Measurements from ENCODE around the gene CCR5.

CCR5 gene

GRCh38 chr3:46359733-46360493, 10.8 kb upstream of the CCR5 start:
- no peak for DNase-seq (ENCODE audit: low spot score)

DNA sequence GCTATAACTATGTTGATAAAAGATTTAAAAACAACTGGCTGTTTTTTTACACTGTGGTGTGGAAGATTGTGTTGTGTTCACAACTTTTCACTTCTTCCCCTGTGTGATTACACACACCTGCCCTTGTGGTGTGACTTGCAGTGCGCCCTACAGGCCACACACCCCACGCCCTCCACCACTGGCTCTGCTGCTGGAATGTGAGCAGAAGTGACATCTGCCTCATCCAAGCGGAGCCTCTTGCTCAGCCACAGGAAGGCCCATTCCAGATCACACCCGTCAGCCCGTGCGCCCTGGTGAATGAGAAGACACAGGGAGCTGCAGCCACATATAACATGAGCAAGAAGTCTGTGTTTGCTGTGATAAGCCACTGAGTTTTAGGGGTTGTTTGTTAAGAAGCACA, 9.8 kb upstream of the CCR5 start:
- DNase-seq (ENCODE audit: low spot score): no peak

- DNase-seq (ENCODE audit: low spot score): no peak
Measured at GRCh38 chr3:46361408-46362283, 9.1 kb upstream of the CCR5 start.

DNA sequence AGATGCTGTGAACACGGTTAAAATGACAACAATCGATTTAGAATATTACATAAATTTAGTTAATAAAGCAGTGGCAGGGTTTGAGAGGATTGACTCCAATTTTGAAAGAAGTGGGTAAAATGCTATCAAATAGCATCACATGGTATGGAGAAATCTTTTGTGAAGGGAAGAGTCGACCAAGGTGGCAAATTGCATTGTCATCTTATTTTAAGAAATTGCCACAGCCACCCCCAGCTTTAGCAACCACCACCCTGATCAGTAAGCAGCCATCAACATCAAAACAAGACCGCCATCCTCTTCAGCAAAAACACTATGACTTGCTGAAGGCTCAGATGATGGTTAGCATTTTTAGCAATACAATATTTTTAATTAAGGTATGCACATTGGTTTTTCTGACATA, 5.7 kb upstream of the CCR5 start:
- no peak for DNase-seq (ENCODE audit: low spot score)

GRCh38 chr3:46365737-46366524, 4.8 kb upstream of the CCR5 start:
- DNase-seq (ENCODE audit: low spot score): no peak

GRCh38 chr3:46367811-46368210, 2.9 kb upstream of the CCR5 start:
- DNase-seq (ENCODE audit: low spot score): no peak

DNA sequence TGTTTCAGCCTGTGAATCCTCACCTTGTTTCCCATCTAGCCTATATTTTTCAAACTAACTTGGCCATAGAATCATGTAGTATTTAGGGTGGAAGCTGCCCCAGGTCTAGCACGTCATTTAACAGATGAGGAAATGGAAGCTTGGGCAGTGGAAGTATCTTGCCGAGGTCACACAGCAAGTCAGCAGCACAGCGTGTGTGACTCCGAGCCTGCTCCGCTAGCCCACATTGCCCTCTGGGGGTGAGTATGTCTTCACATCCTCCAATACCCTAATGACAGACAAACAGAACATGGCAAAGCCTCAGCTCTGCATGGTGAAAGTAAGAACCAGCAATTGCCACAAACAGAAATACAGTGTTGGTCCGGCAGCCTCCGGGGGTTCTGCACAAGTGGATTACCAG, 2.2 kb upstream of the CCR5 start:
- peak; percentile 20 for DNase-seq (ENCODE audit: low spot score)

DNA sequence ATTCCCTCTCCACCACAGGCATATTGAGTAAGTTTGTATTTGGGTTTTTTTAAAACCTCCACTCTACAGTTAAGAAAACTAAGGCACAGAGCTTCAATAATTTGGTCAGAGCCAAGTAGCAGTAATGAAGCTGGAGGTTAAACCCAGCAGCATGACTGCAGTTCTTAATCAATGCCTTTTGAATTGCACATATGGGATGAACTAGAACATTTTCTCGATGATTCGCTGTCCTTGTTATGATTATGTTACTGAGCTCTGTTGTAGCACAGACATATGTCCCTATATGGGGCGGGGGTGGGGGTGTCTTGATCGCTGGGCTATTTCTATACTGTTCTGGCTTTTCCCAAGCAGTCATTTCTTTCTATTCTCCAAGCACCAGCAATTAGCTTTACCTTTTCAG, 1.6 kb upstream of the CCR5 start:
- DNase-seq (ENCODE audit: low spot score): no peak

DNA sequence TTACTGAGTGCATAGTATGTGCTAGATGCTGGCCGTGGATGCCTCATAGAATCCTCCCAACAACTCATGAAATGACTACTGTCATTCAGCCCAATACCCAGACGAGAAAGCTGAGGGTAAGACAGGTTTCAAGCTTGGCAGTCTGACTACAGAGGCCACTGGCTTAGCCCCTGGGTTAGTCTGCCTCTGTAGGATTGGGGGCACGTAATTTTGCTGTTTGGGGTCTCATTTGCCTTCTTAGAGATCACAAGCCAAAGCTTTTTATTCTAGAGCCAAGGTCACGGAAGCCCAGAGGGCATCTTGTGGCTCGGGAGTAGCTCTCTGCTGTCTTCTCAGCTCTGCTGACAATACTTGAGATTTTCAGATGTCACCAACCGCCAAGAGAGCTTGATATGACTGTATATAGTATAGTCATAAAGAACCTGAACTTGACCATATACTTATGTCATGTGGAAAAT, 1.0 kb upstream of the CCR5 start:
- DNase-seq (ENCODE audit: low spot score): no peak

DNA sequence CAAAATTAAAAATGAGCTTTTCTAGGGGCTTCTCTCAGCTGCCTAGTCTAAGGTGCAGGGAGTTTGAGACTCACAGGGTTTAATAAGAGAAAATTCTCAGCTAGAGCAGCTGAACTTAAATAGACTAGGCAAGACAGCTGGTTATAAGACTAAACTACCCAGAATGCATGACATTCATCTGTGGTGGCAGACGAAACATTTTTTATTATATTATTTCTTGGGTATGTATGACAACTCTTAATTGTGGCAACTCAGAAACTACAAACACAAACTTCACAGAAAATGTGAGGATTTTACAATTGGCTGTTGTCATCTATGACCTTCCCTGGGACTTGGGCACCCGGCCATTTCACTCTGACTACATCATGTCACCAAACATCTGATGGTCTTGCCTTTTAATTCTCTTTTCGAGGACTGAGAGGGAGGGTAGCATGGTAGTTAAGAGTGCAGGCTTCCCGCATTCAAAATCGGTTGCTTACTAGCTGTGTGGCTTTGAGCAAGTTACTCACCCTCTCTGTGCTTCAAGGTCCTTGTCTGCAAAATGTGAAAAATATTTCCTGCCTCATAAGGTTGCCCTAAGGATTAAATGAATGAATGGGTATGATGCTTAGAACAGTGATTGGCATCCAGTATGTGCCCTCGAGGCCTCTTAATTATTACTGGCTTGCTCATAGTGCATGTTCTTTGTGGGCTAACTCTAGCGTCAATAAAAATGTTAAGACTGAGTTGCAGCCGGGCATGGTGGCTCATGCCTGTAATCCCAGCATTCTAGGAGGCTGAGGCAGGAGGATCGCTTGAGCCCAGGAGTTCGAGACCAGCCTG, 984 bp downstream of the CCR5 start:
- DNase-seq (ENCODE audit: low spot score): no peak

GRCh38 chr3:46372492-46373359, 2.0 kb downstream of the CCR5 start:
- no peak for DNase-seq (ENCODE audit: low spot score)

DNA sequence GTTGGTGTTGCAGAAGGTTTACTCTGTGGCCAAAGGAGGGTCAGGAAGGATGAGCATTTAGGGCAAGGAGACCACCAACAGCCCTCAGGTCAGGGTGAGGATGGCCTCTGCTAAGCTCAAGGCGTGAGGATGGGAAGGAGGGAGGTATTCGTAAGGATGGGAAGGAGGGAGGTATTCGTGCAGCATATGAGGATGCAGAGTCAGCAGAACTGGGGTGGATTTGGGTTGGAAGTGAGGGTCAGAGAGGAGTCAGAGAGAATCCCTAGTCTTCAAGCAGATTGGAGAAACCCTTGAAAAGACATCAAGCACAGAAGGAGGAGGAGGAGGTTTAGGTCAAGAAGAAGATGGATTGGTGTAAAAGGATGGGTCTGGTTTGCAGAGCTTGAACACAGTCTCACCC, 4.0 kb downstream of the CCR5 start:
- DNase-seq (ENCODE audit: low spot score): no peak

GRCh38 chr3:46375218-46375617, 4.5 kb downstream of the CCR5 start:
- no peak for DNase-seq (ENCODE audit: low spot score)

- DNase-seq (ENCODE audit: low spot score): no peak
Measured at GRCh38 chr3:46375814-46376213, 5.1 kb downstream of the CCR5 start.

DNA sequence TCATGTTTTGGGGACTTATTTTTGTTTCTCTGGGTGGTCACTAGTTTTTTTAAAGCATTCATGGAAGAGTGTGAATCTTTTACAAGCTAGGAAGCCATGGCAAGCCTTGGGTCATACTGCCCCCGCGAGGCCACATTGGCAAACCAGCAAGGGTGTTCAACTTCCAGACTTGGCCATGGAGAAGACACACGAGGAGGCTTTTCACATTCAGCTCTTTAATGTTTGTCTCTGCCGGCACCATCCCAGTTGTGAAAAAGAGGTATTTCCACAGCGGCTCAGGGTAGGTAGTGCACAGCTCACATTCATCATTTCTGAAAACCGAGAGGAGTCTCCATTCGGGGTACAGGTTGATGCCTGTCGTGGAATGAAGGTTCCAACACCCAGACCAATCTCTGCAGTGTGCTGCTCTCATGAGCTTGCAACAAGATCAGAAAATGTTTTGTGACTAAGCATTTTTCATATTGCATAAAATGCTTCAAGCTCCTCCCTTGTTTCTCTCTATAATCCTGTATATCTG, 7.7 kb downstream of the CCR5 start:
- DNase-seq (ENCODE audit: low spot score): peak; percentile 57

GRCh38 chr3:46380471-46381221, 9.9 kb downstream of the CCR5 start:
- DNase-seq (ENCODE audit: low spot score): no peak

DNA sequence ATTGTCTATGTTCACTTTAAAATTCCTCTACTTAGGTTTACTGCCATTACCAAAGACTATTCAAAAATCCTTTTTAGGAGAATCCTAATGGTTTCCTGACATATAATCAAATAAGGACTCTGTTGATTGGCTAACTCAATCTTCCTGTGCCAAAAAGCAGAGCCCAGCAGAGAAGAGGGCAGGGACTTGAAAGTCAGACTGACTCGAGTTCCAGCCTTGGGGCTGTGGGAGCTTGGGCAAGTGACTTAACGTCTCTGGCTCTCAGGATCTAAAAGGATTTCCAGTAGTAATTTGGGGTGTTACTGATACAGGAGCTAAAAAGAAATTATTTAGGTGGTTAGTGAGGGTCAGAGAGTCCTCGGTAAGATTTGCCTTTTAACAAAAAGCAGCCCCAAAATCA, 10.9 kb downstream of the CCR5 start:
- no peak for DNase-seq (ENCODE audit: low spot score)

GRCh38 chr3:46383211-46383950, 12.6 kb downstream of the CCR5 start:
- peak; percentile 47 for DNase-seq (ENCODE audit: low spot score)

DNA sequence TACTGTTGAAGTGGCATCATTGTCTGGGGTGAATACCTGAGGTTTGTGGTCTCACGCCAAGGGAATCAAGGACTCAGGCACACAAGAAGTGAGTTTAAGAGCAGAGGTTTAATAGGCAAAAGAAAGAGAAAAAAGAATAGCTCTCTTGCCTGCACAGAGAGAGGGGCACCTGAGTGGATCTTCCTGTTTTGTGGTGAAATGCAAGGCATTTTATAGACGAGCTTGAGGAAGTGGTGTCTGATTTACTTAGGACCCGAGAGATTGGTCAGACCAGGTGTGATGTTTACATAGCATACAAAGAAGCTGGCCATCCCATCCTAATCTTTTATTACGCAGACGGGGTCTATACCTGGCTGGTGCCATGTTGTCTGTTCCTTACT, 13.2 kb downstream of the CCR5 start:
- DNase-seq (ENCODE audit: low spot score): no peak

Data from germinal center (tissue), 1 donor.